H9 (cell line): ENCODE results near the gene ATRN. TPM values are rescaled to one million over a fixed set of nuclear protein-coding genes. Genes with fewer than 3 reads are reported as not detected.

Source experiments
- DNase-seq: peaks from one replicate; pipeline ENCODE4 v3.0.0-alpha.2; 2017
- H2AFZ ChIP-seq: one replicate; pipeline ENCODE4 v1.6.1; 2013; ENCODE audit warnings: mild to moderate bottlenecking, low read length, control low read depth, moderate library complexity
- H2AK5ac ChIP-seq: 2 replicates; pipeline ENCODE4 v1.6.1; 2013; ENCODE audit warnings: low read length, control low read depth, mixed read lengths; ENCODE audit not compliant: insufficient read length
- H2BK120ac ChIP-seq: one replicate; pipeline ENCODE4 v1.6.1; 2013; ENCODE audit warnings: low read depth, mild to moderate bottlenecking, low read length, control low read depth, inconsistent platforms; ENCODE audit not compliant: poor library complexity, severe bottlenecking
- H2BK12ac ChIP-seq: 2 replicates; pipeline ENCODE4 v1.6.1; 2013; ENCODE audit warnings: low read length, control low read depth, mixed read lengths, low read depth; ENCODE audit not compliant: insufficient read length
- H2BK15ac ChIP-seq: 2 replicates; pipeline ENCODE4 v1.6.1; 2013; ENCODE audit warnings: low read depth, low read length, control low read depth
- H2BK20ac ChIP-seq: one replicate; pipeline ENCODE4 v1.6.1; 2013; ENCODE audit warnings: low read depth, mild to moderate bottlenecking, low read length, control low read depth, inconsistent platforms; ENCODE audit not compliant: poor library complexity, severe bottlenecking
- H2BK5ac ChIP-seq: 2 replicates; pipeline ENCODE4 v1.6.1; 2013; ENCODE audit warnings: low read length, control low read depth, mixed read lengths; ENCODE audit not compliant: insufficient read length
- H3K14ac ChIP-seq: 2 replicates; pipeline ENCODE4 v1.6.1; 2013; ENCODE audit warnings: low read length, control low read depth; ENCODE audit not compliant: insufficient read depth
- H3K18ac ChIP-seq: 2 replicates; pipeline ENCODE4 v1.6.1; 2013; ENCODE audit warnings: low read depth, mild to moderate bottlenecking, mixed read lengths, low read length, control low read depth; ENCODE audit not compliant: insufficient read length
- H3K23ac ChIP-seq: 2 replicates; pipeline ENCODE4 v1.6.1; 2013; ENCODE audit warnings: low read length, control low read depth, mixed read lengths, low read depth; ENCODE audit not compliant: insufficient read length
- H3K23me2 ChIP-seq: 2 replicates; pipeline ENCODE4 v1.6.1; 2013; ENCODE audit warnings: low read depth, mild to moderate bottlenecking, mixed read lengths, low read length, control low read depth; ENCODE audit not compliant: insufficient read length, poor library complexity, severe bottlenecking
- H3K27ac ChIP-seq: 2 replicates; pipeline ENCODE4 v1.5.1; 2013; ENCODE audit warnings: low read length, control low read depth, mixed read lengths, low read depth; ENCODE audit not compliant: insufficient read length
- H3K27me3 ChIP-seq: 2 replicates; pipeline ENCODE4 v1.6.1; 2013; ENCODE audit warnings: low read length, control low read depth, inconsistent platforms; ENCODE audit not compliant: insufficient read depth
- H3K4ac ChIP-seq: 2 replicates; pipeline ENCODE4 v1.6.1; 2013; ENCODE audit warnings: low read depth, mild to moderate bottlenecking, control low read depth, inconsistent platforms, low read length, moderate library complexity
- H3K4me1 ChIP-seq: 2 replicates; pipeline ENCODE4 v1.6.1; 2013; ENCODE audit warnings: low read length, control low read depth, inconsistent platforms; ENCODE audit not compliant: insufficient read depth
- H3K4me2 ChIP-seq: 2 replicates; pipeline ENCODE4 v1.6.1; 2013; ENCODE audit warnings: low read length, control low read depth, mixed read lengths; ENCODE audit not compliant: insufficient read length, insufficient read depth
- H3K56ac ChIP-seq: 2 replicates; pipeline ENCODE4 v1.6.1; 2013; ENCODE audit warnings: low read depth, mild to moderate bottlenecking, mixed read lengths, low read length, control low read depth; ENCODE audit not compliant: insufficient read length
- H3K79me1 ChIP-seq: 2 replicates; pipeline ENCODE4 v1.6.1; 2013; ENCODE audit warnings: low read depth, mild to moderate bottlenecking, moderate library complexity, low read length, control low read depth, inconsistent platforms; ENCODE audit not compliant: insufficient read depth, poor library complexity, severe bottlenecking
- H3K79me2 ChIP-seq: 2 replicates; pipeline ENCODE4 v1.6.1; 2013; ENCODE audit warnings: low read length, control low read depth, inconsistent platforms; ENCODE audit not compliant: insufficient read depth
- H3K9ac ChIP-seq: 2 replicates; pipeline ENCODE4 v1.6.1; 2013; ENCODE audit warnings: low read length, control low read depth, mixed read lengths; ENCODE audit not compliant: insufficient read length; ENCODE audit errors: extremely low read depth
- H3K9me3 ChIP-seq: one replicate; pipeline ENCODE4 v1.6.1; 2013; ENCODE audit warnings: low read depth, low read length, inconsistent platforms; ENCODE audit not compliant: control insufficient read depth
- H3T11ph ChIP-seq: one replicate; pipeline ENCODE4 v1.6.1; 2013; ENCODE audit warnings: mild to moderate bottlenecking, low read length, control low read depth, inconsistent platforms
- H4K20me1 ChIP-seq: one replicate; pipeline ENCODE4 v1.6.1; 2013; ENCODE audit not compliant: control insufficient read depth, insufficient read length, insufficient read depth
- H4K5ac ChIP-seq: 2 replicates; pipeline ENCODE4 v1.6.1; 2013; ENCODE audit warnings: low read depth, mild to moderate bottlenecking, mixed read lengths, low read length, control low read depth; ENCODE audit not compliant: insufficient read length
- H4K8ac ChIP-seq: replicated peaks from 2 replicates; pipeline ENCODE4 v1.6.1; 2013; ENCODE audit warnings: low read length, control low read depth, mixed read lengths, low read depth; ENCODE audit not compliant: insufficient read length
- H4K91ac ChIP-seq: 2 replicates; pipeline ENCODE4 v1.6.1; 2013; ENCODE audit warnings: low read depth, mild to moderate bottlenecking, moderate library complexity, mixed read lengths, low read length, control low read depth; ENCODE audit not compliant: insufficient read length
- H3K27ac Mint-ChIP-seq, 3 experiments: 2 replicates in 2 of 3; 3 replicates in 1 of 3; pipeline ENCODE4 v1.8.0; 2020 to 2021; ENCODE audit warnings: mixed read lengths in 3 of 3, mild to moderate bottlenecking in 1 of 3, moderate library complexity in 1 of 3
- H3K27me3 Mint-ChIP-seq: 2 replicates; pipeline ENCODE4 v1.8.0; 2021; ENCODE audit warnings: low read depth, mild to moderate bottlenecking, moderate library complexity, mixed read lengths
- H3K36me3 Mint-ChIP-seq, 3 experiments: 2 replicates in 2 of 3; 3 replicates in 1 of 3; pipeline ENCODE4 v1.8.0; 2020 to 2021; ENCODE audit warnings: low read depth in 3 of 3, mixed read lengths in 3 of 3; ENCODE audit not compliant: insufficient read depth in 1 of 3
- H3K4me1 Mint-ChIP-seq, 2 experiments: 2 replicates each; pipeline ENCODE4 v1.8.0; 2020; ENCODE audit warnings: mixed read lengths in 2 of 2
- H3K4me3 Mint-ChIP-seq, 2 experiments: 2 replicates in 1 of 2; 3 replicates in 1 of 2; pipeline ENCODE4 v1.8.0; 2020 to 2021; ENCODE audit warnings: mild to moderate bottlenecking in 2 of 2, mixed read lengths in 2 of 2, moderate library complexity in 1 of 2
- H3K9me3 Mint-ChIP-seq, 2 experiments: 2 replicates in 1 of 2; 3 replicates in 1 of 2; pipeline ENCODE4 v1.8.0; 2020; ENCODE audit warnings: mild to moderate bottlenecking in 2 of 2, mixed read lengths in 2 of 2, moderate library complexity in 1 of 2
- CTCF ChIP-seq: fragments of 200-600 bp; sonication (generic); conservative IDR thresholded peaks from 3 replicates; pipeline ENCODE4 v1.8.0; 2021; ENCODE audit warnings: antibody characterized with exemption, mild to moderate bottlenecking
- WGBS: extraction: QIAGEN DNeasy Blood & Tissue Kit; methylation state at CpG from one replicate; pipeline ENCODE4 v1.1.7; 2013; ENCODE audit warnings: missing lambda C conversion rate, low lambda C conversion rate, mixed read lengths; ENCODE audit not compliant: insufficient read length; ENCODE audit errors: extremely low coverage; 5-methylcytosine and 5-hydroxymethylcytosine counted together
- total RNA-seq: library from RNA; stranded (reverse); gene quantifications from 2 replicates; pipeline ENCODE4 v1.2.1, GENCODE V29; 2021

The ATRN gene
- total RNA-seq, 1 experiment from 2014 or later: 23.1 TPM

- no peak overlapping the region for H2BK120ac ChIP-seq
- H3K4me1 ChIP-seq: no peaks in the 10 kb centered on the region
- H3K18ac ChIP-seq: no peak overlapping the region
- H3K4me2 ChIP-seq: no peak overlapping the region
- no peak for TF ChIP-seq CTCF
- no peaks in the 10 kb centered on the region for H3K27me3 Mint-ChIP-seq
- H4K8ac ChIP-seq: no peak overlapping the region
- no peak overlapping the region for H3K23ac ChIP-seq
- no peak overlapping the region for H2BK20ac ChIP-seq
- no peaks in the 10 kb centered on the region for H3K9me3 ChIP-seq
- no peak overlapping the region for H3K4me3 Mint-ChIP-seq
- WGBS: no CpG with 5 or more reads among the region's 4 CpGs
- H3K27ac Mint-ChIP-seq: no peak overlapping the region
- H3K9me3 Mint-ChIP-seq: no peaks in the 10 kb centered on the region
- H2AK5ac ChIP-seq: no peak overlapping the region
- H3K23me2 ChIP-seq: no peaks in the 10 kb centered on the region
- no peak overlapping the region for H3K4ac ChIP-seq
- no peak overlapping the region for H2AFZ ChIP-seq
- peaks cover 4% of the 10 kb centered on the region for H3K79me1 ChIP-seq
- no peak overlapping the region for H3K14ac ChIP-seq
- no peaks in the 10 kb centered on the region for H4K20me1 ChIP-seq
- H3K56ac ChIP-seq: no peak overlapping the region
- no peak overlapping the region for H2BK15ac ChIP-seq
- no peaks in the 10 kb centered on the region for H3K27me3 ChIP-seq
- H3K27ac ChIP-seq: no peak overlapping the region
- no peak for DNase-seq
- H3K9ac ChIP-seq: no peak overlapping the region
- H2BK12ac ChIP-seq: no peak overlapping the region
- no peaks in the 10 kb centered on the region for H3K79me2 ChIP-seq
- H3T11ph ChIP-seq: no peak overlapping the region
- no peak overlapping the region for H4K5ac ChIP-seq
- no peak overlapping the region for H4K91ac ChIP-seq
- no peak overlapping the region for H2BK5ac ChIP-seq
- H3K36me3 Mint-ChIP-seq: no peaks in the 10 kb centered on the region
- H3K4me1 Mint-ChIP-seq: peaks cover 0 to 2% of the 10 kb centered on the region in 2 experiments; a peak in 2 of 4 replicates
Observed at GRCh38 chr20:3505148-3505547, 34.3 kb downstream of the ATRN start.
